HG03108 (cell line): ENCODE measurements around the gene C3orf20.

Source experiments
- ATAC-seq: cut with Tn5 transposase; IDR thresholded peaks from one replicate; pipeline ENCODE4 v1.9.1; 2021; ENCODE audit warnings: moderate library complexity; ENCODE audit not compliant: unreplicated experiment

Gene C3orf20

DNA sequence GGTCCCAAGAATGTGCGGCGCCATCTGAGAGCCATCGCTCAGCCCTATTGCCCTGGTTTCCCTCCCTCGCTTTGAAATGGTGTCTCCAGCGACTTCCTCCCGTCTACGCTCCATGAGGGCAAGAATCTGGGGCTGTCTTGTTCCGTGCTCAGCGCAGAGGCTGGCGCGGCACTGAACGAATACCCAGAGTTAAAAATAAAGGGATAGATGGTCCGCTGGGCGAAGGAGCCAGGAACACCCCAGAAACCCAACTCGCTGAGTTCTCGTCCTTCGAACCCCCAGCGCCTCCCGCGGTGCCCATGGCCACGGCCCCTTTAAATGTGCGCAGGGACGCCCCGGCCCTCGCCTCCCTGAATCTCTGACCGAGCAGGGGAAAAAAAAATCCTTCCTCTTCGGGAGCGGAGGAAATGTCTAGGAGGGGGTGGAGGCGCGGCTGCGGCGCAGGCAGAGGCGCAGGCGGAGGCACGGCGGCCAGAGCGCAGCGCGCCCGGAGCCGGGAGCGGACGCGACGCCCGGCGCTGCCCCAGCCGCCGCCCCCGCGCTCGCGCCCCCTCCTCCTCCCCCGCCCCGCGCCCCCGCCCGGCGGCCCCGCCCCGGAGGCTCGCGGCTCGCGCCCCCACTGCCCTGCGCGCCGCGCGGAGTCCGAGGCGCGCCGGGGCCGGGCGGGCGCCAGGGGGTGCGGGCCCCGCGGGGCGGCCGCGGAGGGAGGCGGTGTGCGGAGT lies 135.3 kb downstream of the C3orf20 start:
- ATAC-seq, result no peak

DNA sequence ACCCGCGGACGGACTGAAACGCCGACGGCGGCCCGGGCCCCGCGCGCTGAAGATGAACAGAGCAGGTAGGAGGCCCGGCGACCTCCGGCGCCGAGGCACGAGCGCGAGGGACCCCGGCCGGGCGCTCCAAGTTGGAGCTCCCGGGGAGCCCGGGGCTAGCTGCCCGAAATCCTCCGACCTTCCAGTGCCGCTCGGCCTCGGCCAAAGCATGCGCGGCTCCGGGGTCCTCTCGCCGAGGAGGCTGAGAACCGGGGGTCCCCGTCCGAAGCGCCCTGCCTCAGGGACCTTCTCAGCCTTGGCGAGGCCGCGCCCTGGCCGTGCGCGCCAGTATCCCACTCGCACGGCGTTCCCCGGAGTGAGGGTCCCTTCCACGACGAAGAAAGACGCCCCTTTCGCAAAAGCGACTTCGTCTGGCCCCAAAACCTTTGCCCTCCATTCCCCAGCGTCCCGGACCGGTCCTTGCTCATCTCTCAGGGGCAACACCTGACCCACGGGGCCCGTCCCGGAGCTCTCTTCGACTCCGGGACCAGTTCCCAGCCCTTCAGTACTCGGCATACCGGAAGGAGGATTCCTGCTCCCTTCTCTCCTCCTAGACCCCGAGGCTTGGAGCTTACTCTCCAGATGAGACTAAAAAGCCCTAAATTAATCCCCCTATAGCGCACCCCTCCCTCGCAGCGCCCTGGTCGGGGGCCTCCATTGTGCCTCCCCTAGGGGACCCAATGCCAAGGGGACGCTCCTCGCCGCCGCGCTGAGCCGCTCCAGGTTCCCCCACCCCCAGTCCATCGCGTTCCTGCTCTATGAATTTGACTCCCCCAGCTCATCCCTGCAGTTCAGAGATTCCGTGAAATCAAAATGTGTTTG lies 136.1 kb downstream of the C3orf20 start:
- no peak for ATAC-seq

- no peak for ATAC-seq
These were observed 136.7 kb downstream of the C3orf20 start for GRCh38 chr3:14811684-14812083.

- no peak for ATAC-seq
These were observed 137.4 kb downstream of the C3orf20 start for GRCh38 chr3:14812196-14812790.

GRCh38 chr3:14814411-14814871 lies 139.5 kb downstream of the C3orf20 start:
- ATAC-seq, result no peak

DNA sequence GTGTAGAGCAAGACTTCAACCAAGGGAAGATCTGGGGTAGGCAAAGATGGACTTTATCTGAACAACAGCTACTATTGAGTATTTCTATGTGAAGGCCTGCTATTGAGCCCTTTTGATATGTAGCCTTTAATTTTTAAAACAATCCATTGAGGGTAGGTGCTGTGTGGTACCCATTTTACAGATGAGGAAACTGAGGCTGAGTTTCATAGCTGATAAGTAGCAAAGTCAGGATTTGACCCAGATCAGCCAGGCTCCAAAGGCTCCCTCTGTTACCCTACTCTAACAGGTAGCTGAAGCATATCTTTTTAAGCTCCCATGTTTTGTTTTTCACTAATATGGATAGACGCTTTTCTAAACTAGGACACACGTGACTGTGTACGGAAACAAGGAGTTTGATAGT lies 141.4 kb downstream of the C3orf20 start:
- ATAC-seq, result no peak

DNA sequence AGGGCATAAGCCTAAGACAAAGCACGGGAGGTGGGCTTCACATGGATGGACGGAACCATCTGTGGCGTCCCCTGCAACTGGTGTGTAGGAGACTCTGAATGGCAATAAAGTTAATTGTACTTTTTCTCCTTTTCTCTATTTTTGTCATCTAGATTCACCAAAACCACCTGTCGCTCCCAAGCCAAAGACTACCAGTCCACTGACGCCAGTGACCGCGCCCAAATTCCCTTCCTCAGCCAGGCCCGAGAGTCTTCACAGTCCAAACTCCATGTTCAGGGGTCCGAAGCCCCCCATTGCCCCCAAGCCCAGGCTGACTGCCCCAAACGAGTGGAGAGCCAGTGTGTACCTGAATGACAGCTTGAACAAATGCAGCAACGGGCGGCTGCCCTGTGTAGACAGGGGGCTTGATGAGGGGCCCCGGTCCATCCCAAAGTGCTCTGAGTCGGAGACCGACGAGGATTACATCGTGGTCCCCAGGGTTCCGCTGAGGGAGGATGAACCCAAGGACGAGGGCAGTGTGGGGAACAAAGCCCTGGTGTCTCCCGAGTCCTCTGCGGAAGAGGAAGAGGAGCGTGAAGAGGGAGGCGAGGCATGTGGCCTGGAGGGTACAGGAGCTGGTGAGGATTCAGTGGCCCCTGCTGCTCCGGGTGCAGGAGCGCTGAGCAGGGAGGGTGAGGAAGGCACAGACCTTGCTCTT lies 144.0 kb downstream of the C3orf20 start, which contains the start of gene FGD5:
TSS of gene FGD5 (plus strand) at position 159 of the 697 bp plus-strand sequence. CDS start at position 269, 110 bp downstream.
- no peak for ATAC-seq

GRCh38 chr3:14819671-14820070 lies 144.7 kb downstream of the C3orf20 start:
- no peak for ATAC-seq

- ATAC-seq, result no peak
These were observed 145.2 kb downstream of the C3orf20 start for GRCh38 chr3:14820156-14820555.

- ATAC-seq, result no peak
These were observed 146.2 kb downstream of the C3orf20 start for GRCh38 chr3:14821151-14821550.

DNA sequence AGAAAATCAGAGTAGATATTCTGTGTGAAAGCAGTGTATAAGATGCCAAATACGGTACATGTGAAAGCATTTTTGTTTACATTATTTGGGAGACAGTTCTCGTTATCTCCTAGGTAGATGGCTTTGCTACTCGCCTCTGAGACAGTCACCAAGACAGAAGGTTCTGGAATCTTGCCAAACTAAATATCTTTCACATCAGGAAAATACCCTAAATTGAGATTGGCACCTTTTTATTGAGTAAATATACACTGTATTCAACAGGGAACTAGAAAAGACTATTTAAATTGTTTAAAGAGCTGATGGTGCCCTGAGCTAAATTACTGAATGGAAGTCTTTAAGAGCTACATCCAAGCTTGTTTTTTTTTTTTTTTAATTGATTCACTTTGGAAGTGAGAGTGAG lies 147.2 kb downstream of the C3orf20 start:
- ATAC-seq, result no peak
